NCI-H1048 (cell line): ENCODE data around the gene UNC5C.

ENCODE experiments used
- DNase-seq: peaks from one replicate; lab custom pipeline; 2025; lab: John Stamatoyannopoulos, UW

UNC5C gene

DNA sequence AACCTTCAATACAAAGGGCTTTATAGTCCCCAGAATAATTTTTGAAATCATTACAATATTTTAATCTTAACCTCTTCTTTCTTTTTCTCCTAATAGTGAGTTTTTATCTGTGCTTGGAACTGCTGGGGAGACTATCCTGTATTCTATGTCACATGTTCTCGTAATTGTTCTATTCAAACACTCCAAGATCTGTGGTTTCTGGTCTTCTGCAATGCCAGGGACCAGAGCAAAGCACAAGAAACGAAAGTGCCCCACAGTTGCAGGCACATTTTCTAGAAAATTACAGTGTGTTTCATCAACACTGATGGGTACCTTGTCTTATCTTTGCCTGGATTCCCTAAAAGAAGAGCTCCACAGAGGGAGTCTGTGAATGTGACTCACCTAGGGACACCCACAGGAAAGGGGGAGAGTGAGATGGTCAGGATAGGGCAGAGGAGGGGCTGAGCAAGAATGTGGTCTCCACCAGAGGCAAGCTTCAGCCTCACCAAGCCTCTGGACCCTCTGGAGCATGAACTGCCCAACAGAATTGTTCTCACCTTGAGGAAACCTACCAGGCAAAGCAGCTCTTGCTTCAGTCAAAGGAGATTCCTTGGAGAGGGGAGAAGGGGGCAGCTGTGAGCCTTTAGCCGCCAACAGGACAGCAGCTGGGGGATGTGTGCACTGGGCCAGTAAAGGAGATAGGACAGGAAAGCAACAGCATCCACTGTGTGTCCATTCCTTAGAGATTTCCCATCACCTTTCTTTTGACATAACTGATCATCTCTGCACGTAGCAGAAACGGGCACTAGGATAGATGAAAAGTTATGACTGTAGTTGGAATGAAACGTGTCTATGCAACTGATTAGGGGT is 25.9 kb downstream of the UNC5C start:
- DNase-seq: no peak

DNA sequence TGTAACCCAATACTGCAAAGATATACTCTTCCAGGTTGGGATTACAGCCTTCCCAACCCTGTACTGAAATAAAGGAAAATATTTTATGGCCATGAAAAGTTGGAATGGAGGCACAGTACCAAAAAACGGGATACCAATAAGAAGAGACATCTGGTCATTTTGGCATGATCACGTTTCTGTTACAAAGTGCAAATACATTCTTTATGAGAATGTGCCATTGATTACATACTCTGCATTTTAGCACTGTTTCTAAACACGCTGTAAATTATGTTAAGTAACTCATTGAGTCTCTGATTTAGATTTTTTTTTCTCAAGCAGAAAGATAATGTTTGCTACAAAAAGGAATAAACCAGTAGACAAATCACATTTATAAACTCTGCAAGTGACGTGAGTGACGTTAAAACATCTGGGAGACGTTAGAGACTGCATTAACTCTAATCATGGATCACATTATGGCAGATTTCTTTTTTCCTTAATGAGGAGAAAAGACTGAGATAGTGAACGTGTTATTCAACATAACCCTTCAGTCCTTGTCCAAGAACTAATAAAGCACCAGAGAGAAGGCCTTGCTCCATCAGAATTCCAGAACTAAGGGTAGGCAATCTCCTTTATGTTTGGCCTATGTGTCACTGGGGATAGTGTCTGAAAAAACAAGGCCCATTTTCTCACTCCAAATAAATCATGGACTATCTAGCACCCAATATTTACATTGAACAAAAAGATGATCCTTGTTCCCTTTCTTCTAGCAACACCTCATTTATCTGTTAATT is 31.0 kb downstream of the UNC5C start:
- DNase-seq: no peak

DNA sequence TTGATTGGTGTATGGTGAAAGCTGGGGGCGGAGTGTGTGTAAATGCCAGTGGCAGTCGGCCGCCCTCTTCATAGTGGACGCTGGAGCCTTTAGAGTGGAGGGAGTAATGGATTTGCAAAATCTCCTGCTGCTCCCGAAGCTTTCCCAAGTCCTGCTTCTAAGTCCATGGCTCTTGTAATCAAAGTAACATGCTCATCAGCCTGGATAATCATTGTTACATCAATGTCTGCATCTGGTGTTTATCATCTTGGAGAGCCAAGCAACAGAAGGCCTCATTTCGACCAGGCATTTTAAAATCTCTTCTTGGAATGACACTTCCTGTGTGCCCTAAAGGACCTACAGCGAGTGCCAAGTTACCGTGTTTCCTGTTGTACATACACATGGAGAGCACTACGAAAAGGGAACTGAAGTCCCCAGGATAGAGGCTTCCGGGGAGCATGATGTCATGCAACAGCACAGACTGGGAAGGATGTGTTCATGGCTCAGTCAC is 32.2 kb downstream of the UNC5C start:
- no peak for DNase-seq

DNA sequence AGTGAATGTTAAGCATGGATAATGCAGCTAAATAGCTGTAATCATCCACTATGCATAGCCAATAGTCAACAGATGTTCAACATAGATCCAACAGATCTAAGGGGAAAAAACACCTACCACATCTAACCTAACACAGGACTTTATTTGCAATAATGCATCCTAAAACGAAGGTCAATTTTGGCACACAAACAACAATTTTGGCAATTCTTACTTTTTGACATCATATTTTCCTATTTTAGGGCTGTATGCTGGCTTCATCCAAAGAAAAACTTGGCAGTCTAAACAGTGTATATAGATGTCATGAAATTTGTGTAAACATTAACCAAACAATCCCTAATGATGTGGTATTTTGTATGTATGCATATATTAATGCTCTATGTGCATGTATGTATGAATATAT is 33.2 kb downstream of the UNC5C start:
- no peak for DNase-seq

DNA sequence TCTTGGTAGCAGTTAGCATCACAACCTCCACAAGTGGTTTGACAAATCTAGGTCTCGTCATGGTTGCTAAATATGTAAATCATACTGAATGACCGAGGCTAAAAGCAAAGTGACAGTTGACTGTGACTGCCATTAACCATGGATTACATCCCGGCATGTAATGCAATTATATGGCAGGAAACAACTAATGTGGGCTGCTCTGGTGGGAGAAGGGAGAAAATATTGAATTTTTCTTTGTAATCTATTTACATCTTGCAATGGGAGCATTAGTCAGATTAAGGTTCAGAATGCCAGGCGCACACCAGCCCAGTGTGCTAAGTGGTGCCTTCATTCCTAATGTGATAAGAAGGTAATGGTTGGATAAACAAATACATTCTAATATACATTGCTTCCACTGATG is 35.8 kb downstream of the UNC5C start:
- no peak for DNase-seq

DNA sequence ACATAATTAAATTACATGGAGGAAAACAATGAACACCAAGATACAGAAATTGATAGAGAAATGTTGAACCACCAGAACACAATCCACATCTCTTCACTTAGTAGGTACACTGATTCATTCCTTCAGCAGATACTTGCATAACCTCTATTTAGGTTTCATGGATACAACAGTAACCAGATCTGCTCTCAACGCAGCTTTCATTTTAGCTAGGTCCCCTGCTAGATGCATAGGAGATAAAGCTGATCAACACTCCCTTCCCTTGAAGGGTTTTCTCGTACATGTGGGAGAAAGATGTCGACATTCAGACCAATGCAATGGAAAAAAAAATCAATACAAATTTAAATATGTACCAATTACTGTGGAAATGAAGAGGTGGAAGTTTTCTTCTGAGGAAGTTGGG is 37.3 kb downstream of the UNC5C start:
- DNase-seq: no peak

DNA sequence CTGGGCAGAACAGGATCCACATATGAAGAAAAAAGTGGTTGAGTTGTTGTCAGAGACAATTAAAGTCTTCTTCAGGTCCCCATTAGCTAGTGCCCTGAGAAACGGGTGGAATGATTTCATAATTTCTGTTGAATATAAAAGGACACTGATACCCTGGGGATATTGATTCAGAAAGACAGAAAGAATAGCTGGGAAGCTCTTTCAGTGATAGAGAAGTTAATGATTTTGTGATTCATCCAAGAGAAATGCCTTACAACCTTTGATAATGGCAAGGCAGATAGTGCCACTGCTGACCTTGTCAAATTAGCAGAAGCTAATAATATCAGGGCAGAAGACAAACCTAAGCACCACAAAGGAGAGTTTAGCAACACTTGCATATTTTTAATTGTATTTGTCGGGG is 37.9 kb downstream of the UNC5C start:
- no peak for DNase-seq

DNA sequence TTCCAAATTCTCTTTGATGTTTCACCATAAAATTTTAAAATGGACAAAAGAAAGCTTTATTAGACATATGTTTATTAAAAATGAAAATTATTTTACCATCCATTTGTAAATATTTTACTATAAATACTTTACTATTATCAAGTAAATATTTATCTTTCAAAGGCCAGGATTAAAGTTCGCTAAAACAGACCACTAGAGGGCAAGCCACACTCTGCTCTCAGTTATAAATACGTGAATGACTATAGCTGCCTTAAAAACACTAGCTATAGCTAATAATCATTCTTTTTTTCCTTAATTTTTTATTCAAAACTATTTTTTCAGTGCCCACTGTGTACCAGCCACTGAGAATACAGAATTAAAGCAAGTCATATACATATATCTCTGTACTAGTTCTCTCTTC is 38.6 kb downstream of the UNC5C start:
- DNase-seq: no peak

DNA sequence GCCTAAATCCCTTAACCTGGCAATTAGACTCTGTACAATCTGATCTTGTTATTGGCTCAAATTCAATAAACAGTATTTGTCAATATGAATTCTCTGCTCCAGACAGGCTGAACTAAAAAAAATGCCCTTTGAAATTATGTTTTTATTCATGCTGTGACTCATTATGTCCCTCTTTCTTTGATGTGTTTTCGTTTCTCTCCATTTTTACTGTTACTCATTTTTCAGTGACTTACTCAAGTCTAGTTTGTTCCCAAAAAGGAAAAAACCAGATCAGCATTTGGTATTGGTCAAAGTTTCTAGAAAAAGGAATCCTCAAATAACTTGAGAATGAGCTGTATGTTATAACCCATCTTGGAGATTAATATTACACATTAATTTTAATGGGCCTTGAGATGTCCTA is 40.4 kb downstream of the UNC5C start:
- no peak for DNase-seq

DNA sequence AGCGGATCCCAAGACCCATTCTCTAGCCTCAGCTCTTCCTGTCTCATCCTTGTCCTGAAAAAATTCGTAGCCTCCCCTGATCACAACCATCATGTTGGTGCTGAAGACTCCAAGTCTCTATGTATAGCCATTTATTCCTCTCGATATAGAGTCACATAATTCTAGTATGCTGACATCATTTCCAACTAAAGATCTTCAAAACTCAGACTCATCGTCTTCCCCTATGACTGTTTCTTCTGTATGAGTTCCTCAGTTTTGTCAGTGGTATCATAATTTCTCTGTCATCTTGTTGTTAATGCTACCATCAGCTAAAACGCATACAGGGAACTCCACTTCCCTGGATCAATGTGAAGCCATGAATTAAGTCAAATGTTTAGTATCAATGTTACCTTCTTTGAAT is 41.2 kb downstream of the UNC5C start:
- DNase-seq: no peak

DNA sequence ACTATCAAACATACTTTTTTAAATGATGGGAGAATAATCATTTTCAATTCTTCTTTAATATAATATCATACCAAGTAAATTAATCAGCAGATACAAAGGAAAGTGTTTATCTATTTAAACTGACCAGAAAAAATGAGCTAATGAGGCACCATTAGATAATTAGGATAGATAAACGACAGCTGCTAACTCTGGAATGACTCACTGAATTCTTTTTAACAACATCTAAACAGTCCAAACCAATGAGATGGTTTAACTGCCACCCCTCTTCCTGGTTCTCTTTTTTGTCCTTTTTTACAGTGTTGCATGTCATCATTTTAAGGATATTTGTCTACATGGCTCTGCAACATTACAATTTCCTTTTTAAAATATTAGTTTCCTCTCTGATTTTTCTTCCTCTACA is 41.6 kb downstream of the UNC5C start:
- no peak for DNase-seq

DNA sequence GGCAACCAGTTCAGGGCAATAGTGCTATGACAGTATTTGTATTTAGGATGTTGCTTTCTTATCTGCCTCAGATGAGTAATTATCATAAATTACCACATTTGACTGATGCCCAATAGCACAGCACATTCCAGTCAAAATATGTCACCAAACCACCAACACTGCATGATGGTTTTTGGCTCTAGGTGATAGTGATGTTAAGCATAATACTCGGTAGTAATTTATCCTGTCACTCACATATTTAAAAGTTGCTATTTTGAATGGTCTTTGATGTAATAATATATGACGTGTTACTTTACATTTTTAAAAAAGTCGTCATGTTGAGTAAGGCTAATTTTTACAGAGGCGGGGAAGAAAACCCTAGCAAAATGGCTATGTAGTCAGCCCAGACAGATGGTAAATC is 42.5 kb downstream of the UNC5C start:
- DNase-seq: no peak

DNA sequence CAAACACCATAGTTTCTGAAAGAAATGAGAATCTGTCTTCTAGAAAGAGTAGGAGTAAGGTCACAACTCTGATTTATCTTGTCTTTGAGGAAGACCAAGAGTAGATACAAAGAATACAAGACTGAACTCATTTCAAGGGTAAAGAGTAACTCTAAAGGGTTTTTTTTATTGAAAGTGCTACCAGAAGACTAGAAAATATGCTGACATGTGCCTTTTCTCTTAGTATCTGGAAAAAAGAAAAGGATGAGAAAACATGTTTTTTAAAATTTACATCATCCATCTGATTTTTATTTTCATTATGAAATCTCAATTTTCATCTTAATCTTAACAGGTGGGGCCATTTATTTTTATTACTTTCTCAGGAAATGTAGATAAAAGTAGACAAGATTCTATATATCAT is 43.0 kb downstream of the UNC5C start:
- no peak for DNase-seq

DNA sequence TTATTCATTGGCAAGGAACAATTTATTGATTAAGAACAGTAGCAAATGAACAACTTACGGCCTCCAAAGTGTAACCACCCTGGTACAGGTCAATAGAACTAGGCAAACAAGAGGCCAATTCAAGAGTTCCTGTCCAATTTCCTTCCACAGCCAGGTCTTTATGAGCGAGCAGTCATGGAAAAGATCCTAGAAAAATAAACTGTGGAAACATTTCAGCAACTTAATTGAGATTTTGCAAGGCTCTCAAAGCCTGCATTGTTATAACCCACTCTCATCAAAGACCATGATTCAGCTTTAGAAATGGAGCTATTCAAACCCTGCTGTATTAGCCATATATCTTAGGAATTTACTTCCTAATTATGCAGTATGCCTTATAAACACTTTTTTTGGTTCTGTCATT is 43.6 kb downstream of the UNC5C start:
- DNase-seq: no peak

DNA sequence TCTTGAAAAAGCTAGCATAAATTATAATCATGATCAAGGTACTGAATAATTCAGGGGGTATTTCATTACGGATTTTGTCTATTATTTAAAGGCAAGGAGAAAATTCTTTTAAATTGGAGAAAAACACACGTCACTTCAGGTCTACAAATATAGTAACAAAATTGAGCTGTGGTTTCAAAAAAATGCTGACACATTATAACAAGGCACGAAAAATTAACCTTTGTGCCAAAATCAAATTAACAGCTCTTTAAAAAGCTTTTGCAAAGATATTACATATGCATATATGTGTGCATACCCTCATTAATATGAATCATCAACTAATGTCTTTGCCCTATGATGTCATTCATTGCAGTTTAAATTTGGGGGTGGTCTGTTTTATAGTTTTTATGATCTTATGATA is 44.3 kb downstream of the UNC5C start:
- no peak for DNase-seq

DNA sequence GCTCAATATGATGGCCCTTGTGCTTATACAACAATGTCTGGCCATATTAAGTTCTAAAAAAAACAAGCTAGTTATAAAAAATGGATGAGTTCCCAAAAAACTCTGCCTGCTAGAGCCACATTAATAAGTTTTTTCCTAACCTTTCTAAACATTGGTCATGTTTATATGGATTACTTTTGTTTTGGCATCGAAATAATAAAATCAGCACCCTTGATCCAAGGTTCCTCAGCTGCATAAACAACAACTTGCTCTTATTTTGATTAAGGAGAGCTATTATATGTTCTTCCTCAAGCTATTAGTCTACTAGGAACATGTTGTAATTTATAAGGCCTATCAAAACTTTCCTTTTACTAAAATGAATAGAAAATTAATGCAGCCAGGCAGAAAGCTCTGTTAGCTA is 48.4 kb downstream of the UNC5C start:
- no peak for DNase-seq

DNA sequence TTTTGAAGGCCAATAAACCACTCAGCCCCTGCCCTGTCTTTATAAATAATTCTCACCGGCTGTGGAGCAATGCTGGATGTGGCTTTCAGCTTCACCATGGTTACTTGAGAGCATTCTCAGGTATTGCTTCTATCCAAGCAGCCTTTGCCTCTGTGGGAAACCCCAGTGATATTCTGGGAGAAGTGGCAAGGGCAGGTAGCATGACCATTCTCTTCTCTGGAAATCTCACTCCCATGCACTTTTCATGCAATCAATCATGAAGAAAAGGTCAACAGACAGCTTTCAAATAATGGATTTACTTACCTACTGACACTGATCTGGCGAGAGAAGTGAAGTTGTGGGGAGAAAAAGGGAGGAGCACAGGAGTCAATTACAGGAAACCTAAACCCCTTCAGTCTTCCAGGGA is 49.5 kb downstream of the UNC5C start:
- no peak for DNase-seq

DNA sequence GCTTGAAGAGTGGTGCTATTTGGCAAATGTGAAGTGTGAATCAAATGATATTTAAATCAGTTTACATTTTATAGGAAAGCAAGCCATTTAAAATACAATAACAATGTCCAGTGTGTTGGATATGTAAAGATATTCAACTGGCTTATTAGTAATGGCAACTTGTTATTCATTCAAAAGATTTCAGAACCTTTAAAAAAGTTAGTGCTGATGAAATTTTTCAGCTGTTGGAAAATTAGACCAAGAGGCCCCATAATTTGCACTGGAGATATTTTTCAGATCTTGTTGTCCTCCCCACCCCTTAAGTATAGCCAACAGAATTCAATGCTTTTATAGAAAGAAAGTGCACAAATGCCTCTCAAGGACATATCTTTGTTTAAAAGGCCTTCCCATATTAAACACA is 54.6 kb downstream of the UNC5C start:
- no peak for DNase-seq

DNA sequence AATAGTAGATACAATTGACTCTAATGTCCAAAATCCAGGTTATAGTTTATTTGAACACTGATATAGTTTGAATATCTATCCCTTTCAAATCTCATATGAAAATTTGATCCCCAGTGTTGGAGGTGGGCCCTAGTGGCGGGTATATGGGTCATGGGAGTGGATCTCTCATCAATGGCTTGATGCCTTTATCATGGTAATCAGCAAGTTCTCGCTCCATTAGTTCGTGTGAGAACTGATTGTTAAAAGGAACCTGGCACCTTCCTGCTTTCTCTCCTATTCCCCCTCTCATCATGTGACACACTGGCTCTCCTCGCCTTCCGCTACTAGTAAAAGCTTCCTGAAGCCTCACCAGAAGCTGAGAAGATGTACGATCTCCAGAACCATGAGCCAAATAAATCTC is 70.1 kb downstream of the UNC5C start:
- no peak for DNase-seq

DNA sequence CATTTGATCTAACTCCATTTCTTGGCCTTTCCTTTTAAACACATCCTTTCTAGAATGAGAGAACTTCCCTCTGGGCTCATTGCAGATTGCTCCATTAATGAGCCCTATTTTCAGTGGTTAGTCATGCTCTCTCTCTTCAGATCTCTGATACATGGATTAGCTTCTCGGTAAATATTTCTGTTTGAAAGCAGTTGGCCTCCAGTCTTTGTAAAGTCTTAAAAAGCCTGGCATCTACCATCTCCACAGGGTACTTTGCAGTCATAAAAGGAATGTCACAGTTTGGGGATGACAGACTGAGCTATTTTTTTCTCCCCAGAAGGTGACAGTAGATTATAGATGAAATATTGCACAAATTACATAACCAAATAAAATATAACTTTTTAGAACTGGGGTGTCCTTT is 72.7 kb downstream of the UNC5C start:
- DNase-seq: no peak

DNA sequence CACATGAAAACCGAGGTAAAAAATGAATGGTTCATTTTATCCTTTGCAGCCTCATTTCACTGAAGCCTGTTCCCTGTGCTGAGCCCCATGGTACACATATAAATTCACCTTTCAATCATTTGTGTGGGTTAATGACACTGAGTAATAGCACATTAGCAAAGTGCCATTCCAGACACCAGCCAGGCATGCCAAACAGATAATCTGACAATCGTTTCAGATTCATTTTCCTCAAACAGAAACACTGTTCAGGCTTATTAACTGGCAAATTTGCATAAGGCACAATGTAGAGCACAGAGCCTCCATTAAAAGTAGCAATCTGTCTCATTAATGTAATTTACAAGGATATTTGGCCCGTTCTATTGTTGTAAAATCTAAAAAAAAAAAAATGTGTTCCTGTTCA is 76.2 kb downstream of the UNC5C start:
- DNase-seq: no peak

DNA sequence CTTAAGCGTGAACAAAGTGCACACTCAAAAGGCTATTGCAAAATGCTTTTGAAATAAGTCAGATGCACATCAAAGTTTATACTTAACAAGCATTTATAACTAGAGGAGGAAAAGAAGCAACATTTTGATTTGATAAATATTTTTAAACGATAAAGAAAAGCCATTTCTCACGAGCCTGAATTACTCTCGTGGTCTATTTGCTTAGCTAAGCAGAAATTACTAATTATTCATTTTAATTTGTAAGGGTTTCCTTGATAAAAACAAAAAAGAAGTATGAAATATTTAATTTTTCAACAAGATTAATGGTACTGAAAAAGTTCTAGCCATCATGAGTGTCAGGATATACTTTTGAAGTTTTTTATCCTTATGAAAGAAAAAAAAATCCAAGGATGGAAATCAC is 78.2 kb downstream of the UNC5C start:
- DNase-seq: no peak

DNA sequence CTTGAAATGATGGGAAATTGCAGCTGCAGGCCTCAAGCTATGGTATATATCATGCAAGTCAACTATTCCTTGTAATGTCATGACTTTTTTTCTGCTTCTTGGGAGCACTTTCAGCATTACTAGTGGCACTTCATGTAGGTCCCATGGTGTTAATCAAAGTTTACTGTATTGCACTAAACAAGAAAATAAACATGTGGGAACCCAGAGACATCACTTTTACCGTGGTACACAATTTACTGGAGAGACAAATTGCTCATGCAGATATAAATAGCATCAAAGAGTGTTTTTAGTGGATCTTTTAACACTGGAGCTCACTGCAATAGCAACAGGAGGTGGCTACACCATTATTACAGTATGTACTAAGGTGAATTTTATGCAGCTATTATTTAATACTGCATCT is 79.2 kb downstream of the UNC5C start:
- no peak for DNase-seq

DNA sequence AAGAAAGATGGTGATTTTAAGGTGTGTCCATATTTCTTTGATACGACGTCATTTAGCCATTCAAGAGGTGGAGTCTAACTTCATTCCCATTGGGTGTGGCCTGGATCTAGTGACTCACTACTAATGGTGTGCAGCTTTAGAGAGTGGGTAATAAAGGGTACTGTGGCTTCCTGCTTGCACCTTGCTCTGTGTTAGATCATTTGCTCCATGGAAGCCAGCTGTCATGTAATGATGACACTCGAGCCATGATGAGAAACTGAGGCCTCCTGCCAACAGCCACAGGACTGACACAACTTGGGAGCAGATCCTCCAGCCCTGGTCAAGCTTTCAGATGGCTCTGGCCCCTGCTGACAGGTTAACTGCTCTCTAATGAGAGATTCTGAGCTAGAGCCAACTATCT is 82.0 kb downstream of the UNC5C start:
- DNase-seq: no peak
